ENCODE data around the gene STAG1. TPM values are rescaled to one million over a fixed set of nuclear protein-coding genes. Genes with fewer than 3 reads are reported as not detected.

STAG1 gene
- polyA plus RNA-seq, 1 of the 3 experiments (the other 2 are of a cell fraction), result 5.5 TPM

- peaks cover 98% of the 10 kb centered on the region for H3K79me2 ChIP-seq (ENCODE audit: insufficient read depth)
- ChIA-PET CTCF (no interaction called here), POLR2A (interaction anchor here (0.6 kb wide), 1 partner anchor 86 kb away, joined by 4 read pairs; no protein-coding TSS in a partner anchor)
- WGBS (ENCODE audit: low lambda C conversion rate), result 95% methylated on average over 4 of the region's 4 CpGs
- no peaks in the 10 kb centered on the region for H3K9me3 ChIP-seq
- H3F3A ChIP-seq (replicated peaks; ENCODE audit: insufficient read depth), result peaks cover 6% of the 10 kb centered on the region
- no peaks in the 10 kb centered on the region for H3K9me2 ChIP-seq
- no peak overlapping the region for H3K4me3 ChIP-seq (ENCODE audit: low read depth in 2 of 2, low read length in 1 of 2)
- H3K4me2 ChIP-seq, result no peak overlapping the region
- no peaks in the 10 kb centered on the region for H3K27me3 ChIP-seq (ENCODE audit: insufficient read depth)
- H4K20me1 ChIP-seq (ENCODE audit: insufficient read depth), result peaks cover 31% of the 10 kb centered on the region
- TF ChIP-seq TAF1 (IDR thresholded peaks at IDR 0.05; ENCODE audit: borderline replicate concordance, low read depth, low read length) (no peak), PBX3 (IDR thresholded peaks at IDR 0.05) (no peak), GATA2 (CRISPR knock-in tag; IDR thresholded peaks at IDR 0.05) (no peak), MAX (IDR thresholded peaks at IDR 0.05; ENCODE audit: low read depth) (no peak), JUND (IDR thresholded peaks at IDR 0.05) (no peak)
- DNase-seq, result no peak
- H2AFZ ChIP-seq (ENCODE audit: low read depth), result no peak overlapping the region
- no peak overlapping the region for H3K27ac ChIP-seq (ENCODE audit: low read depth in 2 of 2, low read length in 1 of 2)
- H3K4me1 ChIP-seq (ENCODE audit: control insufficient read depth in 1 of 2, insufficient read depth in 2 of 2, low read depth in 1 of 2, low read length in 1 of 2), result no peaks in the 10 kb centered on the region; a peak in 2 of 4 replicates
- H3K9ac ChIP-seq, result no peak overlapping the region
- peaks cover 0 to 17% of the 10 kb centered on the region in 2 experiments for H3K36me3 ChIP-seq (replicated peaks in 1 of 2; ENCODE audit: control insufficient read depth in 1 of 2, insufficient read depth in 2 of 2, low read length in 1 of 2)
Measured at GRCh38 chr3:136634821-136635220, 117.4 kb downstream of the STAG1 start.

- DNase-seq, result no peak
- 88% methylated on average over 5 of the region's 5 CpGs for WGBS (ENCODE audit: low lambda C conversion rate)
- Histone ChIP-seq H3K27me3 (ENCODE audit: insufficient read depth) (no peaks in the 10 kb centered on the region), H3K36me3 (replicated peaks in 1 of 2; ENCODE audit: control insufficient read depth in 1 of 2, insufficient read depth in 2 of 2, low read length in 1 of 2) (peaks cover 0 to 22% of the 10 kb centered on the region in 2 experiments), H3K9me2 (no peaks in the 10 kb centered on the region), H4K20me1 (ENCODE audit: insufficient read depth) (peaks cover 31% of the 10 kb centered on the region), H3K4me2 (no peak overlapping the region), H3K27ac (ENCODE audit: low read depth in 2 of 2, low read length in 1 of 2) (no peak overlapping the region), H2AFZ (ENCODE audit: low read depth) (no peak overlapping the region), H3K9ac (no peak overlapping the region), H3K4me3 (ENCODE audit: low read depth in 2 of 2, low read length in 1 of 2) (no peak overlapping the region), H3K9me3 (no peaks in the 10 kb centered on the region), H3K4me1 (ENCODE audit: control insufficient read depth in 1 of 2, insufficient read depth in 2 of 2, low read depth in 1 of 2, low read length in 1 of 2) (no peaks in the 10 kb centered on the region; a peak in 2 of 4 replicates), H3K79me2 (ENCODE audit: insufficient read depth) (peaks cover 90% of the 10 kb centered on the region), H3F3A (replicated peaks; ENCODE audit: insufficient read depth) (peaks cover 6% of the 10 kb centered on the region)
- TF ChIP-seq MAX (IDR thresholded peaks at IDR 0.05; ENCODE audit: low read depth), result no peak
- no peak for TF ChIP-seq REST (IDR thresholded peaks at IDR 0.05; ENCODE audit: low read depth, low read length)
- TF ChIP-seq NRF1 (IDR thresholded peaks at IDR 0.05; ENCODE audit: low read depth, low read length), result no peak
- no peak for TF ChIP-seq ELF1 (IDR thresholded peaks at IDR 0.05)
- CTCF ChIA-PET, result no interaction called here
- POLR2A ChIA-PET, result no interaction called here
Measured at GRCh38 chr3:136632625-136633081, 119.5 kb downstream of the STAG1 start.
